ENCODE data around the gene SPEF1. TPM values are rescaled to one million over a fixed set of nuclear protein-coding genes. Genes with fewer than 3 reads are reported as not detected.

Gene SPEF1
- total and polyA plus RNA-seq, 2 experiments from 2014 or later = 1.2 to 1.6 TPM

- Histone ChIP-seq H3K4me3 (no peak overlapping the region), H3K36me3 (peaks cover 10% of the 10 kb centered on the region), H3K9me3 (ENCODE audit: low read depth) (no peaks in the 10 kb centered on the region), H3K27me3 (no peaks in the 10 kb centered on the region), H3K27ac (no peak overlapping the region), H3K4me1 (ENCODE audit: low read depth) (no peaks in the 10 kb centered on the region)
- no peak for TF ChIP-seq CTCF (IDR thresholded peaks at IDR 0.05; ENCODE audit: low read depth, low read length)
- DNase-seq (ENCODE audit: low read depth in 1 of 2, low spot score in 1 of 2) = no peak
Observed at GRCh38 chr20:3821996-3822395, 40.7 kb upstream of the SPEF1 start.

DNA sequence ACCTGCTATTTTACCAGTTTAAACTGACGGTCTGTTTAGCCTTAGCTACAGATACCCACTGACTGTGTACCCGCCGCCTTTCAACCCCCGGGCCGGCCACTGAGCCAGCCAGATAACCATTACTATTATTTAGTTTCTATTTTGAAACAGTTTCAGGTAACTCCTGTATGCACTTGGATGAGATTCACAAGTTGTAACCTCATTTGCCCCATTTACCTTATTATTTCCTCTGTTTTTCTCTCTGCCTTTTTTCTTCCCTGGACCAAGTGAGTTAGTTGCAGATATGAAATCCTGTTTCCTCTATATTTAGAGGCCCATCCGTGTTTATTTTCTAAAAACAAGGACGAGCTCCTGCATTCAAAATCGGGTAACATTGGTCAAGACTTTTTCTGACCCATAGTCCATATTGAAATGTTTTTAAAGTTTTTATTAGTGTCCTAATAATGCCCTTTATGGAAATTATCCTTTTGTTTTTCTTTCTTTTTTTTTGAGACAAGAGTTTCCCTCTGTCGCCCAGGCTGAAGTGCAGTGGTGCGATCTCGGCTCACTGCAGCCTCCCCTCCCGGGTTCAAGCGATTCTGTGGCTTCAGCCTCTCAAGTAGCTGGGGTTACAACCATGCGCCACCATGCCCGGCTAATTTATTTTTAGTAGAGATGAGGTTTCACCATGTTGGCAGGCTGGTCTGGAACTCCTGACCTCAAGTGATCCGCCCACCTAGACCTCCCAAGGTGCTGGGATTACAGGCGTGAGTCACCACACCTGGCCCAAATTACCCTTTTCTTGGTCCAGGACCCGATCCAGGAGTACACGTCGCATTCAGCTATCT, 39.9 kb upstream of the SPEF1 start:
- H3K27me3 ChIP-seq = no peaks in the 10 kb centered on the region
- H3K36me3 ChIP-seq = peaks cover 10% of the 10 kb centered on the region
- H3K9me3 ChIP-seq (ENCODE audit: low read depth) = no peaks in the 10 kb centered on the region
- TF ChIP-seq CTCF (IDR thresholded peaks at IDR 0.05; ENCODE audit: low read depth, low read length) = no peak
- peak overlapping the region; percentile 98 for H3K27ac ChIP-seq
- H3K4me3 ChIP-seq = peak overlapping the region; percentile 51
- no peak for DNase-seq (ENCODE audit: low read depth in 1 of 2, low spot score in 1 of 2)
- no peaks in the 10 kb centered on the region for H3K4me1 ChIP-seq (ENCODE audit: low read depth)

GRCh38 chr20:3820048-3820900, 39.0 kb upstream of the SPEF1 start, which contains the start of gene AP5S1:
Gene AP5S1 (plus strand): TSS chr20:3820547. CDS start chr20:3822118, 1,571 bp downstream.
- Histone ChIP-seq H3K4me3 (peak within 1 kb of the TSS; percentile 51), H3K27ac (peak within 1 kb of the TSS; percentile 98), H3K4me1 (ENCODE audit: low read depth) (no peaks in the 10 kb centered on the region), H3K27me3 (no peaks in the 10 kb centered on the region), H3K9me3 (ENCODE audit: low read depth) (no peaks in the 10 kb centered on the region), H3K36me3 (peaks cover 10% of the 10 kb centered on the region)
- TF ChIP-seq CTCF (IDR thresholded peaks at IDR 0.05; ENCODE audit: low read depth, low read length) = peak; percentile 94
- peak; percentile 98 for DNase-seq (ENCODE audit: low read depth in 1 of 2, low spot score in 1 of 2)

DNA sequence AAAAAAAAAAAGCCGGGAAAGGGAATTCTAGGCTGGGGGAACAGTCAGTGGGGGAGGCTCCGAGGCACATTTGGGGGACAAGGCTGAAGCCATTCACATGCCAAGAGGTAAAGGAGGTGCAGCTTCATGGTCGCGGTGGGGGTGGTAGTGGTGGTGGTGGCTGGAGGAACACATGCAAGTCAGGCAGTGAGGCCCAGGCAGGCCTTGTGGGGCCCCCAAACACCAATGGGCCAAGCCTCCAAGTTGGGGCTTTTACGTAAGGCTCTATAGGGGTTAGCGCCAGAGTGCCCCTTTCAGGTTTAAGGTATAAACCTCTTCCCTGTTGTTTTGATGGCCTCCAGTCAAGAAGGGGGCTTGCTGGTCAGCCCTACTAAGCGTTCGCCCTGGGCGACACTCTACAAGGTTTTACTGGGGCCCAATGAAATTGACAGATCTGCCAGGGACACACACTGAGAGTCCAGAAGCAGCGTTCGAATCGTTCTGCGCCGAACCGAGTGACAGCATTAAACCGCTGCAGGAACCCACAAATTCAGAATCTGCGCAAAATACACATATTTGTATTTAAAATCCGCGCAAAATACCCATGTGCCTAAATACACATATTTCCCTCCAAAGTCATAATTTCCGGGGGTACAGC, 38.3 kb upstream of the SPEF1 start:
- H3K9me3 ChIP-seq (ENCODE audit: low read depth) = no peaks in the 10 kb centered on the region
- H3K27me3 ChIP-seq = no peaks in the 10 kb centered on the region
- peak overlapping the region; percentile 98 for H3K27ac ChIP-seq
- peak overlapping the region; percentile 51 for H3K4me3 ChIP-seq
- peaks cover 10% of the 10 kb centered on the region for H3K36me3 ChIP-seq
- no peak for DNase-seq (ENCODE audit: low read depth in 1 of 2, low spot score in 1 of 2)
- no peaks in the 10 kb centered on the region for H3K4me1 ChIP-seq (ENCODE audit: low read depth)
- TF ChIP-seq CTCF (IDR thresholded peaks at IDR 0.05; ENCODE audit: low read depth, low read length) = no peak
